Rectal smooth muscle tissue (tissue), 1 donor: ENCODE data around the gene HORMAD2.
A peak's percentile ranks its signal among the peaks of the same experiment; 100 is the strongest.

Source experiments
- H3K27ac ChIP-seq: one replicate; pipeline ENCODE4 v1.7.0; 2013; ENCODE audit warnings: low read depth, low read length, inconsistent platforms
- H3K27me3 ChIP-seq: one replicate; pipeline ENCODE4 v1.7.0; 2013; ENCODE audit warnings: low read length; ENCODE audit not compliant: control insufficient read depth, insufficient read depth
- H3K36me3 ChIP-seq: one replicate; pipeline ENCODE4 v1.7.0; 2013; ENCODE audit warnings: low read length; ENCODE audit not compliant: control insufficient read depth, insufficient read depth
- H3K4me1 ChIP-seq: one replicate; pipeline ENCODE4 v1.7.0; 2013; ENCODE audit warnings: low read length; ENCODE audit not compliant: control insufficient read depth, insufficient read depth
- H3K4me3 ChIP-seq: one replicate; pipeline ENCODE4 v1.7.0; 2013; ENCODE audit warnings: low read length
- H3K9ac ChIP-seq: one replicate; pipeline ENCODE4 v1.7.0; 2013; ENCODE audit warnings: low read length

The HORMAD2 gene

DNA sequence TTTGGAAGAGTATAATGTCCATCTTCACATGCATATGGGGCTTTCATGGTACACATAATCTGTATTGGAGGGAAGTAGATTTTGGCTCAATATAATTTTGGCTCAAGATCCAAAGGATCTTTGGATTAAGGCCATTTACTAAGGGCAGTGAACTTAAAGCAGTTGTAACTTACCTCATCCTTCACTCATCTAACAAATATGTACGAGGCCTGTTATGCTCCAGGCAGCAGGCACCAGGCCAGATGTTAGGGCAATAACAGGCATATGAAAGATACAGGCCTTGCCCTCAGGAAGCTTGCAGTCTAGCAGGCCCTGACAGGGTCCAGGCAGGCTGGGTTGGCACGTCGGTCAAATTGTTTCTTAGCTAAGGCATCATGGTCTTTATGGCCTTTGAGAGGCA, 121.7 kb downstream of the HORMAD2 start:
- H3K27ac ChIP-seq: no peak overlapping the region
- no peak overlapping the region for H3K9ac ChIP-seq
- no peak overlapping the region for H3K4me3 ChIP-seq
- no peaks in the 10 kb centered on the region for H3K4me1 ChIP-seq
- H3K36me3 ChIP-seq: no peaks in the 10 kb centered on the region
- H3K27me3 ChIP-seq: no peaks in the 10 kb centered on the region

DNA sequence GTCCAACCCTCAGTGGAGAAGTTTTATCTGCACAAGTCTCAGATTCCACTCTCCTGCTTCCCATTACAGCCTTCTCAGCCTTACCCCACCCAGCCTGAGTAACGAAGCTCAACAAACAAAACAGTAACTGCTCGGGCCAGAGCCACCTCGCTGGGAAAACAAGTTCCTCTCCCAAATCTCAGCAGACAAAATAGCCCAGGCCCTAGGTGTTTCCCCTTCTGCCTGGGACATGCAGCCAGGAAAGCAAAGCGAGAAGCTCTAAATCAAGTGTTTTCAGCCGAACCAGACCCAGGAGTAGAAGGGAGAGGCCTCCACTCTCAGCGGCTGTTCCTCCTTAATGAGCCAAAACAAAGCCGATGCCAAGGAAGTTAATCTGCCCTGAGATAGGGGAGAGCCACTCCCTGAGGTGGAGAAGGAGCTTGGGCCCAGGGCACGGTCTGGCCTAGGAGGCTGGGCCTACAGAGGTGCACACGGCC, 122.3 kb downstream of the HORMAD2 start:
- no peak overlapping the region for H3K9ac ChIP-seq
- no peak overlapping the region for H3K4me3 ChIP-seq
- no peaks in the 10 kb centered on the region for H3K27me3 ChIP-seq
- peak overlapping the region; percentile 40 for H3K27ac ChIP-seq
- no peaks in the 10 kb centered on the region for H3K36me3 ChIP-seq
- no peaks in the 10 kb centered on the region for H3K4me1 ChIP-seq

DNA sequence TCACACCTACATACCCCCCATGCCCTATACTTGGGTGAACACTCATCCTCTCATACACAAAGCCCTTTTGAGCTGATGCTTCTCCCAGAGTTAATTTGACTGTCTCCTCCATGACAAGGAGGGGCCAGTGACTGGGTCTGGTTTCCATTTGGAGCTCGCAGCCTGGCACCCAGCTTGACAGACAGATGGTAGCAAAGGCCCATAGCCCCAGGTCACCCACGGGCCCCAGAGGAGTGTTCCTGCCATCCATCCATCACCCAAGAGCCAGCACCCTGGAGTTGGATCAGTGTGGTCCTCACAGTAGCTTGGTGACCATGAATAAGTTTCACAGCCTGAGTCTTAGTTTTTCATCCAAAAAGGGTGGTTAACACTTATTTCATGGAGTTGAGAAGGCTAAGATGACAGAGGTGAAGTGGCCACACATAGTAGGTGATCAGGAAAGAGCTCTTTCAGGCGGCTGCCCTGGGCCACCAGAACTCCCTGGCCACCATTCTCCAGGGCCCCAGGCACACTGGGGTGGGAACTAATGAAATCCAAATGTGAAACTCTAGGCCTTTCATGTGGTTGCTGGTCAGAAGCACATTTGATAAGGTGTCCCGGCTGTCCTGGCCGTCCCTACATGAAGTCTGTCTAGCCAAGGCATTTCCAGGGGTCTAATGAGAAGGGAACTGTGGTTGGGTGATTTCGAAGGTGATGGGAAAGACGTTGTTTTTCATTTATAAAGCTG, 123.9 kb downstream of the HORMAD2 start:
- Histone ChIP-seq H3K36me3 (no peaks in the 10 kb centered on the region), H3K9ac (no peak overlapping the region), H3K27me3 (no peaks in the 10 kb centered on the region), H3K4me3 (no peak overlapping the region), H3K27ac (no peak overlapping the region), H3K4me1 (peaks cover 3% of the 10 kb centered on the region)

DNA sequence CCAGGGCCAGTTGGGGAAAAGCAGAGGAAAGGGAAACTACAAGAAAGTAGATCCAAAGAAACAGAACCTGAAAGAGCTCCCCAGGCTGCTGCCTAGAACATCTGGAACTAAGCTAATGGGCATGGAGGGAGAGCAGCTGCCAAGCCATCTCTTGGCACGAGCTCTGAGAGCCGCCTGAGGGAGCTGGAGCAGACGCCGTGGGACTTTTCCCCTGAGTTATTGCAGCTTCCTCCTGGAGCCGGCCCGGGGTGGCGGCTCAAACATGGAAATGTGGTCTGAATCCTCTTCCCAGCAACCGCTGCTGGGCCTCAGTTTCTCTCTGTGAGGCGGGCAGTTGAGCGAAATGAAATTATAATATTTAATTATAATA, 124.5 kb downstream of the HORMAD2 start:
- no peak overlapping the region for H3K4me3 ChIP-seq
- H3K36me3 ChIP-seq: no peaks in the 10 kb centered on the region
- H3K4me1 ChIP-seq: peaks cover 5% of the 10 kb centered on the region
- no peak overlapping the region for H3K9ac ChIP-seq
- H3K27ac ChIP-seq: no peak overlapping the region
- H3K27me3 ChIP-seq: no peaks in the 10 kb centered on the region

DNA sequence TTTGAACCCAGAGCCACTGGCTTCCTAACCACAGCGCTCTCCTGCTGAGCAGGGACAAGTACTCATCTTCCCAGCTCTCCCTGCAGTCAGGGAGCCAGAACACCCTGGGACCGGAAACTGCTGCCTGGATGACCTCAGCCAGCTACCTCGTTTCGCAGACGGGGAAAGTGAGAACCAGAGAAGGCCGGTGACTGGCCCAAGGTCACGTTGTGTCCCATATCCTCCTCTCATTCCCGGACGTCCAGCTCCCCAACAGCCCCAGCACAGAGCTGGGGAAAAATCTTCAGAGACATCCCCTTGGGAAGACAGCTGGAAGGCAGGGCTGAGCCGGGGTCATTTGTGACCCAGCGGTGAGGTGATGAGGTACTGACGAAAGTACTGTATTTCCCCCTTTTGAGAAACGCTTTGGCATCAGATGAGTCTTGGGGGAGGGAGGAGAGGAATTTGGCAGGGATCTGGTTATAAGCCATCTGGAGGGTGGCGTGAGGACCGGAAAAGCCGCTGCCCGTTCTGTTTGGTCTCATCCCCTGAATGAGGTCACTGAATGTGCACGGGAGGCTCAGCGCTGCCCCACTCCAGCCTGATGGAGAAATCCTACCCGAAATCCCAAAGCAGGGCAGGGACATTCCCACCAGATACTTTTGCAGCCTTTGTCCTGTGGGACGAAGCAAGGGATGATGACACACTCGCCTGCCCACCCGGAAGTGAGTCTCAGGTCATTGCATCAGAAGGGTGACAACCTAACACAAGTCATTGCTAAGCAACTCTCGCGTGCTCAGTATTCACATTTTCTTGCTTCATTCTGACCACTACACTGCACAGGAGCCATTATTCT, 125.2 kb downstream of the HORMAD2 start:
- Histone ChIP-seq H3K4me1 (peaks cover 5% of the 10 kb centered on the region), H3K9ac (no peak overlapping the region)

DNA sequence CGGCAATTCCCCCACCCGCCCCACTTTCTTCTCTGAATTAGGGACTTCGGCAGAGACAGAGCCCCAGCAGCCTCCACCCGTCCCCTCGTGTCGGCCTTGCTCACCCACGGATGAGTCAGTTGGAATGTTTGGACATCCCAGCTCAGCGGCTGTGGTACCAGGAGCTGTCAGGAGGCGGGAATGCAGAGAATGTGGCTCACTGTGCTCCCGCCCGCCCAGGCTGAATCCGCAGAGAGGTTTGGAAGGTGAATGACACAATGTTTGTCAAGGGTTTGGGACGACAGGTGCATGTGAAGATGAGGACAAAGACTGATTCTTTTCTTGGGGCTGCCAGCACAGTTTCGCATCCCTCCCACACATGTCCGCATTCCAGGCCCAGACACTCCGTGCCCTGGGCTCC, 126.7 kb downstream of the HORMAD2 start:
- H3K36me3 ChIP-seq: no peaks in the 10 kb centered on the region
- peaks cover 5% of the 10 kb centered on the region for H3K4me1 ChIP-seq
- no peaks in the 10 kb centered on the region for H3K27me3 ChIP-seq
- H3K4me3 ChIP-seq: no peak overlapping the region
- no peak overlapping the region for H3K27ac ChIP-seq
- H3K9ac ChIP-seq: no peak overlapping the region

More for the DNA sequence above, 125.2 kb downstream of the HORMAD2 start:
- Histone ChIP-seq H3K36me3 (no peaks in the 10 kb centered on the region), H3K27me3 (no peaks in the 10 kb centered on the region), H3K27ac (no peak overlapping the region), H3K4me3 (no peak overlapping the region)

DNA sequence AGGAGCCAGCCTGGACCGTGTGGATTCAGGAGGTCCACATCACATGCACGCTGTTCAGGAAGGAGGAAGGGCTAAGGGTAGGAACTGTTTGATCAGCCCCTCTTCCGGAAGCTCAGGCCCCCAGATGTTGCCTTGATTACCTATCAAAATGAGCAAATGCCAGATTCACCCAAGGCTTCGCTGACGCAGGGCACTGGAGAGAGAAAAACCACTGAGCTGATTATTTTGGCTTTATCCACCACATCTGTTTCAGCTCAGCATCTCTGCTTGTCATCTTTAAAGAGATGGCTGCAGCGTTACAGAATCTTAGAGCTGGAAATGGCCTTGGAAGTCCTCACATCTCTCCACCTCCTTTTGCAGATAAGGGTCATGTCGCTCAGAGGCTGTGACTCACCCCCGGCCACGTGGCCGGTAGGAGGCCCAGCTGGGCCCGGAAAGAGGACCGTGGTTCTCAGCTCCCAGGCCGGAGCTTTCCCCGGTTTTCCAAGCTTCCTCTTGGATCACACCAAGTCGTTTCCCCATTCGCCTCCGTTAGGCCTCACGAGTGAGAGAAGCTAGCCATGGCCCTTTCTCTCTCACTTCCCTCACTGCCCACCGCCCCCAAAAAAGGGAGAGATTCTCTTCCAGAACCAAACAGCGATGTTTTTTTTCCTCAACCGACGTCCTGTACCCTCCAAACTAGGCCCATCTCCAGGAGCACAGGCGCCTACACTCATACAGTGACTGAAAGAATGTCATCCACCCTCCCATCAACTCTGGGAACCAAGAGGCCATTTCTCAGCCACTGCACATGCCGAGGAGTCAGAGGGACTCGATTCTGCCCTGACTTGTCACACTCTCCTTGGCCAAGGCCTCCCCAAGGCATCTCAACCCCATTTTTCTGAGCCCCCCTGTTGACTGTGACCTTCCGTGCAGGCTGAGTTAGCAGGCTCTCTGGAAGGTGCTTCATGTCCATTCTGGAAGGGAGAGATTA, 128.7 kb downstream of the HORMAD2 start:
- Histone ChIP-seq H3K27ac (peak overlapping the region; percentile 70), H3K9ac (no peak overlapping the region), H3K27me3 (no peaks in the 10 kb centered on the region), H3K4me3 (no peak overlapping the region), H3K4me1 (peaks cover 5% of the 10 kb centered on the region), H3K36me3 (no peaks in the 10 kb centered on the region)

DNA sequence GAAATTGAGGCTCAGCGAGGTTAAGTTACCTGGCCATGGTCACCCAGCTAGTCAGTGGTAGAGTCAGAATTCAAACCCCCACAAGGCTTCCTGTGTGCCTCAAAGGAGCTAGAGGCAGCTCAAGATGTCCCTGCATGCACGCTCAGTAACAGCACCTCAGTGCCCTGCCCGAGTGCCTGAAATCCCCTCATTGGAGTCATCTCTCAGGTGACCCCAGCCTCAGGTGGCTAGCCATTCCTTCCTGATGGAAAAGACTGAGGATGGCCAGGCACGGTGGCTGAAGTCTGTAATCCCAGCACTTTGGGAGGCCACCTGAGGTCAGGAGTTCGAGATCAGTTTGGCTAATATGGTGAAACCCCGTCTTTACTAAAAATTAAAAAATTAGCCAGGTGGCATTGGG, 129.4 kb downstream of the HORMAD2 start:
- H3K27ac ChIP-seq: peak overlapping the region; percentile 70
- H3K36me3 ChIP-seq: no peaks in the 10 kb centered on the region

DNA sequence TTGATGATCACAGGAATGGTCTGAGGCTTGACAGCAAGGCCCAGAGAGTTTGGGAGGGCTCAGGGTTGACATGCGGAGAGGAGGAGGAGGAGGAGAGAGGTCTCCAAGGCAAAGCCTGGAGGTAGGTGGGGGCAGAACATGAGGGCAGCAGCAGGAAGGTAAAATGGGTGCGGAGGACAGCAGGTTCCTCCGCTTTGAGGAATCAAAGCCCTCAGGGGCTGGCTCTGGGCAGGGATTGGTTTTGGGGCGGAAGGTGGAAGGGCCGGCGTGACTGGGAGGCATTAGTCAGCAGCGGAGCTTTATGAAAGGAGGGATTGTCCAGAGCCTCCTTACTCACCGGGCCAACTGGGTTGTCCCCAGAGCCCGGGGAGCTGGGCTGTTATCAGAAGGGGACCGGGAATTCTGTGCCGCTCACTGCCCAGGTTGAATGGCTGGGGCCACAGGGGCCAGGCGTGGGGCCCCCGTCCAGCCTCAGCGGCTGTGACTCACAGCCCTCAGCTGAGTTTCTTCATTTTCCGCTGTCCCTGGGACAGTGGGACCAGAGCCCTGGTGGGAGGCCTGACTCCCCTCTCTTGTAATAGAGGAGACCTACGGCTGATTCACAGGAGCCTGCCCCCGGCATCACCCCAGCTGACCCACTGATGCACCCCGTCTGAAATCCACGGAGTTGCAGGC, 130.1 kb downstream of the HORMAD2 start:
- Histone ChIP-seq H3K27ac (no peak overlapping the region), H3K4me1 (peaks cover 5% of the 10 kb centered on the region), H3K4me3 (no peak overlapping the region), H3K27me3 (no peaks in the 10 kb centered on the region), H3K9ac (no peak overlapping the region), H3K36me3 (no peaks in the 10 kb centered on the region)

More for the DNA sequence above, 129.4 kb downstream of the HORMAD2 start:
- Histone ChIP-seq H3K27me3 (no peaks in the 10 kb centered on the region), H3K4me3 (no peak overlapping the region), H3K4me1 (peaks cover 5% of the 10 kb centered on the region), H3K9ac (no peak overlapping the region)

DNA sequence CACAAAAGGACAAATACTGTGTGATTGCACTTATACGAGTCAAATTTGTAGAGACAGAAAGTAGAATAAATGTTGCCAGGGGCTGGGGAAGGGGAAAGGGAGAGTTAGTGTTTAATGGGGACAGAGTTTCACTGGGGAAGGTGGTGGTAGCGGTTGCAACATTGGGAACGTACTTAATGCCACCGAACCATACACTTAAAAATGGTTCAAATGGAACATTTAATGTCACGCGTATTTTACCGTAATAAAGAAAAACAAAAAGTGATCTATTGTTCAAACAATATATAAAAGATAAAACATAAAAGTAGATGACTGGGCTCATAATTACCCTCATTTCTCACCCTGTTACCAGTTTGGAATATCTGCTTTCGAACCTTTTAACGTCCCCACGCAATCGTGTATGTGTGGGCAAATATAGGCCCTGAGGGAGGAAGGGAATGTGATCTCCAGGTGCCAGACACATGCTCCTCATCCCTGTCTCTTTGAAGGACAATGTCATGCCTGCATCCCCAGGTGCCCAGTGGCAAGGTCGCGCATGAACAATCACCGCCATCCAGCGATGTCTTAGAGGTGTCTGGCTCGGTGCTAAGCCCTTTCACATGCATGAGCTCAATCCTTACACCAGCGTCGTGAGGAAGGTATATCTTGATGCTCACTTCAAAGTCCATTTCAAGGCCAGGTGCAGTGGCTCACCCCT, 131.0 kb downstream of the HORMAD2 start:
- no peak overlapping the region for H3K27ac ChIP-seq

DNA sequence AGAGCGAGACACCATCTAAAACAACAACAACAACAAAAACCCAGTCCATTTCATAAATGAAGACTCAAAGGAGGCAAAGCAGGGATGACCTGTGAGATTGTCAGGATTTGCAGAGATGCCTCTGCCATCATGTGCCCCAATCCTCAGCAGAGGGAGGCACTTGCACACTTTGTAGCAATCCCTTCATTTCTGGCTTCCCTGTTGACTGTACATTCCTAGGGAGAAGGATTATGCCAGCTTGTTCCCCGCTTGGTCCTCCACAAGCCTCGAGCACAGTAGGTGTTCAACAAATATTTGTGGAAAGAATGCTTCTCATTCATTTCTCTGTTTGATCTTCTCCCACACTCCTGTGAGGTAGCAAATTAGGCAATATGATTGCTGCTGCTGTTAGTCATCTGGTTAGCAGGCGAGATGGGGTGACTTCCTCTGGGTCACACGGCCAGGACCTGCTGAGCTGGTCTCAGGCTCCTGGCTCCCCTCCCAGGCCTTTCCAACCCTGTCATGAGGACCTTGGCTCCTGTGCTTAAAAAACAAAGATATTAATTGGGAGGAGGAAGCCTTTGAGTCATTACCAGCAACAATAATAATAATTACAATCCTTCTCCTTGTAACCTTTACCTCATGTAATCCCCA, 132.2 kb downstream of the HORMAD2 start:
- peaks cover 5% of the 10 kb centered on the region for H3K4me1 ChIP-seq
- H3K4me3 ChIP-seq: no peak overlapping the region
- H3K27ac ChIP-seq: no peak overlapping the region
- H3K9ac ChIP-seq: no peak overlapping the region
- no peaks in the 10 kb centered on the region for H3K27me3 ChIP-seq
- H3K36me3 ChIP-seq: no peaks in the 10 kb centered on the region

More for the DNA sequence above, 131.0 kb downstream of the HORMAD2 start:
- Histone ChIP-seq H3K4me1 (peaks cover 5% of the 10 kb centered on the region), H3K36me3 (no peaks in the 10 kb centered on the region), H3K4me3 (no peak overlapping the region), H3K9ac (no peak overlapping the region), H3K27me3 (no peaks in the 10 kb centered on the region)
